Measurements from ENCODE around the gene ABCG4. TPM values are rescaled to one million over a fixed set of nuclear protein-coding genes. Genes with fewer than 3 reads are reported as not detected.

Gene ABCG4
- total RNA-seq, 4 donors from 2014 or later = 0.14 TPM; not detected in 3

DNA sequence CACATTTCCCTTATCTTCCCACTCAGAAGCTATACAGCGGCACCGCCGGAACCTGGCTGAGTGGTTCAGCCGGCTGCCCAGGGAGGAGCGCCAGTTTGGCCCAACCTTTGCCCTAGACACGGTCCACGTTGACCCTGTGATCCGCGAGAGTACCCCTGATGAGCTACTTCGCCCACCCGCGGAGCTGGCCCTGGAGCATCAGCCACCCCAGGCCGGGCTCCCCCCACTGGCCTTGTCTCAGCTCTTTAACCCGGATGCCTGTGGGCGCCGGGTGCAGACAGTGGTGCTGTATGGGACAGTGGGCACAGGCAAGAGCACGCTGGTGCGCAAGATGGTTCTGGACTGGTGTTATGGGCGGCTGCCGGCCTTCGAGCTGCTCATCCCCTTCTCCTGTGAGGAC lies 24.6 kb downstream of the ABCG4 start:
- peaks cover 0 to 3% (median 0%) of the 10 kb centered on the region in 4 donors for H3K36me3 ChIP-seq
- intact Hi-C loops (cut with DNase I; ENCODE audit: low total_unique reads) = no loop called here
- H3K9me3 ChIP-seq = no peaks in the 10 kb centered on the region
- 95 to 96% methylated on average over 4 to 21 of the region's 21 CpGs for WGBS, 2 donors (ENCODE audit: low coverage in 1 of 2)
- peaks cover 0 to 8% (median 5%) of the 10 kb centered on the region in 4 donors for H3K4me1 ChIP-seq
- in situ Hi-C loops (cut with MboI; ENCODE audit: low pct_ligation_motif_present in 1 of 4, low pct_unique_long_range_greater_than_20kb in 1 of 4, low sequenced_read_pairs in 3 of 4) = no loop called here
- no peak for DNase-seq
- no peak overlapping the region for H3K27ac ChIP-seq
- TF ChIP-seq, protein P1, sequence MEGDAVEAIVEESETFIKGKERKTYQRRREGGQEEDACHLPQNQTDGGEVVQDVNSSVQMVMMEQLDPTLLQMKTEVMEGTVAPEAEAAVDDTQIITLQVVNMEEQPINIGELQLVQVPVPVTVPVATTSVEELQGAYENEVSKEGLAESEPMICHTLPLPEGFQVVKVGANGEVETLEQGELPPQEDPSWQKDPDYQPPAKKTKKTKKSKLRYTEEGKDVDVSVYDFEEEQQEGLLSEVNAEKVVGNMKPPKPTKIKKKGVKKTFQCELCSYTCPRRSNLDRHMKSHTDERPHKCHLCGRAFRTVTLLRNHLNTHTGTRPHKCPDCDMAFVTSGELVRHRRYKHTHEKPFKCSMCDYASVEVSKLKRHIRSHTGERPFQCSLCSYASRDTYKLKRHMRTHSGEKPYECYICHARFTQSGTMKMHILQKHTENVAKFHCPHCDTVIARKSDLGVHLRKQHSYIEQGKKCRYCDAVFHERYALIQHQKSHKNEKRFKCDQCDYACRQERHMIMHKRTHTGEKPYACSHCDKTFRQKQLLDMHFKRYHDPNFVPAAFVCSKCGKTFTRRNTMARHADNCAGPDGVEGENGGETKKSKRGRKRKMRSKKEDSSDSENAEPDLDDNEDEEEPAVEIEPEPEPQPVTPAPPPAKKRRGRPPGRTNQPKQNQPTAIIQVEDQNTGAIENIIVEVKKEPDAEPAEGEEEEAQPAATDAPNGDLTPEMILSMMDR (IDR thresholded peaks at IDR 0.05) = no peak
- no peak for TF ChIP-seq POLR2A (IDR thresholded peaks at IDR 0.05)
- TF ChIP-seq POLR2AphosphoS5 (IDR thresholded peaks at IDR 0.05) = no peak
- no peak for TF ChIP-seq EP300 (IDR thresholded peaks at IDR 0.05; ENCODE audit: low read depth)
- H3K27me3 ChIP-seq = no peaks in the 10 kb centered on the region
- no peak overlapping the region for H3K4me3 ChIP-seq

DNA sequence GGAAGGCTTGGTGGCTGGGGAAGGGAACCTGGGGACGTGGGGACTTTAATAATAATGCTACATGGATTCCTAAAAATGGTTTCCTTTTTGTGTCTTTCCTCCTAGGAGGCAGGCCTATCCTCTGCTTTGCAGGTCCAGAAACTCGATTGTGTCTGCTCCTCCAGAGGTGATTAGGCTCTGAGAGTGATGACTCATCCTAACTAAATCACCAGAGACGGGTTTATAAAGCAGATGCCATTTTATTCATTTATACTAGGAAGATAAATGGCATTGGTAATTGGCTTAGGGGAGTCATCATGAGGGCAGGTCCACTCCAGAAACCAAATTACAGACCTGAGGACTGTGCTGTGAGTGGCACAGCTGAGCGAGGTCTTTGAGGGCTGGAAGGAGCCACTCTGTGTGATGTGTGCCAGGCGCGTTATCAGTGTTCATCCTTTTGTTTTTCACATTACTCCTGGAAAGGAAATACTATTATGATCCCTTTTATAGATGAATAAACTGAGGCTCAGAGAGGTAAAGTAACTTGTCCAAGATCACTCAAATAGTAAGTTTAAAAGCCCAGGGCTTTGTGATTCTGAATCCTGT lies 26.7 kb downstream of the ABCG4 start:
- WGBS, 2 donors (ENCODE audit: low coverage in 1 of 2) = 74 to 100% methylated on average over 2 to 6 of the region's 6 CpGs
- H3K4me3 ChIP-seq = no peak overlapping the region
- DNase-seq = no peak
- in situ Hi-C loops (cut with MboI; ENCODE audit: low pct_ligation_motif_present in 1 of 4, low pct_unique_long_range_greater_than_20kb in 1 of 4, low sequenced_read_pairs in 3 of 4) = no loop called here
- TF ChIP-seq EP300 (IDR thresholded peaks at IDR 0.05; ENCODE audit: low read depth) = no peak
- TF ChIP-seq POLR2AphosphoS5 (IDR thresholded peaks at IDR 0.05) = no peak
- TF ChIP-seq, protein P1 (IDR thresholded peaks at IDR 0.05) = no peak
- intact Hi-C loops (cut with DNase I; ENCODE audit: low total_unique reads) = no loop called here
- peaks cover 0 to 3% (median 0%) of the 10 kb centered on the region in 4 donors for H3K36me3 ChIP-seq
- no peak overlapping the region for H3K27ac ChIP-seq
- H3K27me3 ChIP-seq = no peaks in the 10 kb centered on the region
- H3K4me1 ChIP-seq = no peaks in the 10 kb centered on the region
- no peaks in the 10 kb centered on the region for H3K9me3 ChIP-seq

DNA sequence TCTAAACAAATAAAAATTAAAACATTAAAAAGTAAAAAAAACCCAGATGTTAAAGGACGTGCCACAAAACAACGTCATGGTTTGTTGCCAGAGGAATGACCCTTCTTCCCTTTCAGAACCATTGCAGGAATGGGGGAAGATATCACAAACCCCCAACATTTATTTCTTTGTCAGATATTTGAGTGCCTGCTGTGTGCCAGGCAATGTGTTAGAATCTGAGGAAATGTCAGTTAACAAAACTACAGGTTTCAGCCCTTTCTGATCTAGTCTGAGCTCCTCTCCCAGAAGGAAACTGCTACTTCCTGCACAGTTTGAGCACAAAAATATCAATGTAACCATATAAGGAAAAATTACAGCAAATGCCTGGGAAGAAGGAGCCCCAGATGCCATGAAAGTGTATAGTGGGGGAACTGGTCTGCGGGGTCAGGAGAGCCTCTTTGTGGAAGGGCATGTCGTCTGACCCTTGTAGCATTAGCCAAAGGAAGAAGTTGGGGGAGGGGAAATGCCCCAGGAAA lies 29.4 kb downstream of the ABCG4 start:
- peaks cover 0 to 3% (median 0%) of the 10 kb centered on the region in 4 donors for H3K36me3 ChIP-seq
- no peaks in the 10 kb centered on the region for H3K27me3 ChIP-seq
- H3K9me3 ChIP-seq = no peaks in the 10 kb centered on the region
- no peaks in the 10 kb centered on the region for H3K4me1 ChIP-seq
- in situ Hi-C loops (cut with MboI; ENCODE audit: low pct_ligation_motif_present in 1 of 4, low pct_unique_long_range_greater_than_20kb in 1 of 4, low sequenced_read_pairs in 3 of 4) (no loop called here), intact Hi-C loops (cut with DNase I; ENCODE audit: low total_unique reads) (no loop called here)
- H3K4me3 ChIP-seq = no peak overlapping the region
- TF ChIP-seq POLR2A (IDR thresholded peaks at IDR 0.05) (no peak), POLR2AphosphoS5 (IDR thresholded peaks at IDR 0.05) (no peak), EP300 (IDR thresholded peaks at IDR 0.05; ENCODE audit: low read depth) (no peak)
- TF ChIP-seq, protein P1 (IDR thresholded peaks at IDR 0.05) = no peak
- no peak for DNase-seq
- 68 to 81% methylated on average over 4 of the region's 4 CpGs for WGBS, 2 donors (ENCODE audit: low coverage in 1 of 2)
- no peak overlapping the region for H3K27ac ChIP-seq

DNA sequence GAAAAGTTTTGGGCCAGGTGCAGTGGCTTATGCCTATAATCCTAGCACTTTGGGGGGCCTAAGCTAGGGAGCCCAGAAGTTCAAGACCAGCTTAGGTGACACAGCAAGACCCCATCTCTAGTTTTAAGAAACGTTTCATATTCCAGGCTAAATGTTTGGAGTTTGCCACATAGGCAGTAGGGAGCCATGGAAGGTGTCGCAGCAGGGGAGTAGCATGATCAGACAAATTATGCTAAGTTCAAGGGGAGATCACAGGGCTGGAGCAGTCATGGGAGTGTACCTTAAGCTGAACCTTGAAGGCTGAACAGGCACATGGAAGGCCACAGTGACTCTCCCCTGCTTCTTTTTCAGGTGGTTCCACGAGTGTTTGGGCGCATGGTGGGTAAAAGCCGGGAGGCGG lies 30.5 kb downstream of the ABCG4 start:
- no peaks in the 10 kb centered on the region for H3K4me1 ChIP-seq
- 90 to 100% methylated on average over 4 to 6 of the region's 6 CpGs for WGBS, 2 donors (ENCODE audit: low coverage in 1 of 2)
- peaks cover 0 to 3% (median 0%) of the 10 kb centered on the region in 4 donors for H3K36me3 ChIP-seq
- no peak overlapping the region for H3K4me3 ChIP-seq
- H3K27ac ChIP-seq = no peak overlapping the region
- TF ChIP-seq POLR2A (IDR thresholded peaks at IDR 0.05) (no peak), EP300 (IDR thresholded peaks at IDR 0.05; ENCODE audit: low read depth) (no peak), POLR2AphosphoS5 (IDR thresholded peaks at IDR 0.05) (no peak)
- TF ChIP-seq, protein P1 (IDR thresholded peaks at IDR 0.05) = no peak
- DNase-seq = no peak
- no peaks in the 10 kb centered on the region for H3K27me3 ChIP-seq
- in situ Hi-C loops (cut with MboI; ENCODE audit: low pct_ligation_motif_present in 1 of 4, low pct_unique_long_range_greater_than_20kb in 1 of 4, low sequenced_read_pairs in 3 of 4) = no loop called here
- H3K9me3 ChIP-seq = no peaks in the 10 kb centered on the region
- intact Hi-C loops (cut with DNase I; ENCODE audit: low total_unique reads) = no loop called here
